Effector memory CD4-positive, alpha-beta T cell (primary cell): Measurements from ENCODE around the gene TMEM163.

Experiments
- DNase-seq, 3 donors: peaks; one replicate each; pipeline ENCODE4 v3.0.0-alpha.2; 2020
- H3K27ac ChIP-seq: 2 replicates; pipeline ENCODE4 v1.7.0; 2013; ENCODE audit warnings: mild to moderate bottlenecking, low read length, moderate library complexity; ENCODE audit not compliant: insufficient read depth, poor library complexity, severe bottlenecking
- H3K27me3 ChIP-seq: replicated peaks from 2 replicates; pipeline ENCODE4 v1.7.0; 2013; ENCODE audit warnings: mild to moderate bottlenecking, low read length; ENCODE audit not compliant: insufficient read depth, control insufficient read depth, poor library complexity, severe bottlenecking
- H3K36me3 ChIP-seq: 2 replicates; pipeline ENCODE4 v1.7.0; 2013; ENCODE audit warnings: mild to moderate bottlenecking, low read length, moderate library complexity; ENCODE audit not compliant: control insufficient read depth, insufficient read depth
- H3K4me1 ChIP-seq: 2 replicates; pipeline ENCODE4 v1.7.0; 2013; ENCODE audit warnings: low read length, mild to moderate bottlenecking; ENCODE audit not compliant: control insufficient read depth, insufficient read depth, poor library complexity, severe bottlenecking
- H3K4me3 ChIP-seq: 2 replicates; pipeline ENCODE4 v1.7.0; 2013; ENCODE audit warnings: low read length, low read depth, mild to moderate bottlenecking; ENCODE audit not compliant: insufficient read depth, poor library complexity, severe bottlenecking
- H3K9me3 ChIP-seq: 2 replicates; pipeline ENCODE4 v1.7.0; 2013; ENCODE audit warnings: mild to moderate bottlenecking, low read length, moderate library complexity; ENCODE audit not compliant: control insufficient read depth

The TMEM163 gene

GRCh38 chr2:134553657-134554056 is 165.1 kb downstream of the TMEM163 start:
- H3K4me1 ChIP-seq, result no peaks in the 10 kb centered on the region
- H3K36me3 ChIP-seq, result no peaks in the 10 kb centered on the region
- no peak overlapping the region for H3K4me3 ChIP-seq
- H3K27me3 ChIP-seq, result no peaks in the 10 kb centered on the region
- no peak for DNase-seq
- H3K9me3 ChIP-seq, result no peaks in the 10 kb centered on the region
- H3K27ac ChIP-seq, result no peak overlapping the region

- no peaks in the 10 kb centered on the region for H3K36me3 ChIP-seq
- no peaks in the 10 kb centered on the region for H3K4me1 ChIP-seq
- no peak overlapping the region for H3K27ac ChIP-seq
- no peaks in the 10 kb centered on the region for H3K27me3 ChIP-seq
- H3K9me3 ChIP-seq, result no peaks in the 10 kb centered on the region
- H3K4me3 ChIP-seq, result no peak overlapping the region
- DNase-seq, result no peak
Measured at GRCh38 chr2:134550566-134551164, 168.1 kb downstream of the TMEM163 start.

GRCh38 chr2:134549104-134549503 is 169.7 kb downstream of the TMEM163 start:
- Histone ChIP-seq H3K27ac (no peak overlapping the region), H3K27me3 (no peaks in the 10 kb centered on the region), H3K36me3 (no peaks in the 10 kb centered on the region), H3K9me3 (no peaks in the 10 kb centered on the region), H3K4me3 (no peak overlapping the region), H3K4me1 (no peaks in the 10 kb centered on the region)
- no peak for DNase-seq

- no peaks in the 10 kb centered on the region for H3K27me3 ChIP-seq
- no peaks in the 10 kb centered on the region for H3K9me3 ChIP-seq
- no peak overlapping the region for H3K4me3 ChIP-seq
- H3K36me3 ChIP-seq, result no peaks in the 10 kb centered on the region
- H3K27ac ChIP-seq, result no peak overlapping the region
- no peaks in the 10 kb centered on the region for H3K4me1 ChIP-seq
- no peak for DNase-seq
Measured at GRCh38 chr2:134540990-134541389, 177.8 kb downstream of the TMEM163 start.

GRCh38 chr2:134539981-134540380 is 178.8 kb downstream of the TMEM163 start:
- Histone ChIP-seq H3K27ac (no peak overlapping the region), H3K4me1 (no peaks in the 10 kb centered on the region), H3K4me3 (no peak overlapping the region), H3K9me3 (no peaks in the 10 kb centered on the region), H3K36me3 (no peaks in the 10 kb centered on the region), H3K27me3 (no peaks in the 10 kb centered on the region)
- no peak for DNase-seq

GRCh38 chr2:134537702-134538101 is 181.1 kb downstream of the TMEM163 start:
- H3K27me3 ChIP-seq, result no peaks in the 10 kb centered on the region
- no peaks in the 10 kb centered on the region for H3K36me3 ChIP-seq
- no peak for DNase-seq
- H3K4me1 ChIP-seq, result no peaks in the 10 kb centered on the region
- H3K4me3 ChIP-seq, result no peak overlapping the region
- H3K27ac ChIP-seq, result no peak overlapping the region
- no peaks in the 10 kb centered on the region for H3K9me3 ChIP-seq

GRCh38 chr2:134537121-134537520 is 181.7 kb downstream of the TMEM163 start:
- H3K4me1 ChIP-seq, result no peaks in the 10 kb centered on the region
- no peak for DNase-seq
- H3K9me3 ChIP-seq, result no peaks in the 10 kb centered on the region
- no peak overlapping the region for H3K4me3 ChIP-seq
- H3K27ac ChIP-seq, result no peak overlapping the region
- H3K27me3 ChIP-seq, result no peaks in the 10 kb centered on the region
- no peaks in the 10 kb centered on the region for H3K36me3 ChIP-seq

GRCh38 chr2:134536296-134536695 is 182.5 kb downstream of the TMEM163 start:
- Histone ChIP-seq H3K9me3 (no peaks in the 10 kb centered on the region), H3K27me3 (no peaks in the 10 kb centered on the region), H3K4me1 (no peaks in the 10 kb centered on the region), H3K36me3 (no peaks in the 10 kb centered on the region), H3K27ac (no peak overlapping the region), H3K4me3 (no peak overlapping the region)
- DNase-seq, result no peak

GRCh38 chr2:134532537-134532936 is 186.3 kb downstream of the TMEM163 start:
- Histone ChIP-seq H3K9me3 (no peaks in the 10 kb centered on the region), H3K4me1 (no peaks in the 10 kb centered on the region), H3K27me3 (no peaks in the 10 kb centered on the region), H3K4me3 (no peak overlapping the region), H3K27ac (no peak overlapping the region), H3K36me3 (no peaks in the 10 kb centered on the region)
- no peak for DNase-seq

GRCh38 chr2:134527381-134527780 is 191.4 kb downstream of the TMEM163 start:
- Histone ChIP-seq H3K27me3 (peaks cover 4% of the 10 kb centered on the region), H3K4me3 (no peak overlapping the region), H3K4me1 (no peaks in the 10 kb centered on the region), H3K36me3 (no peaks in the 10 kb centered on the region), H3K27ac (no peak overlapping the region), H3K9me3 (no peaks in the 10 kb centered on the region)
- DNase-seq, result no peak
